ENCODE measurements around the gene SLC25A45.

SLC25A45 gene

DNA sequence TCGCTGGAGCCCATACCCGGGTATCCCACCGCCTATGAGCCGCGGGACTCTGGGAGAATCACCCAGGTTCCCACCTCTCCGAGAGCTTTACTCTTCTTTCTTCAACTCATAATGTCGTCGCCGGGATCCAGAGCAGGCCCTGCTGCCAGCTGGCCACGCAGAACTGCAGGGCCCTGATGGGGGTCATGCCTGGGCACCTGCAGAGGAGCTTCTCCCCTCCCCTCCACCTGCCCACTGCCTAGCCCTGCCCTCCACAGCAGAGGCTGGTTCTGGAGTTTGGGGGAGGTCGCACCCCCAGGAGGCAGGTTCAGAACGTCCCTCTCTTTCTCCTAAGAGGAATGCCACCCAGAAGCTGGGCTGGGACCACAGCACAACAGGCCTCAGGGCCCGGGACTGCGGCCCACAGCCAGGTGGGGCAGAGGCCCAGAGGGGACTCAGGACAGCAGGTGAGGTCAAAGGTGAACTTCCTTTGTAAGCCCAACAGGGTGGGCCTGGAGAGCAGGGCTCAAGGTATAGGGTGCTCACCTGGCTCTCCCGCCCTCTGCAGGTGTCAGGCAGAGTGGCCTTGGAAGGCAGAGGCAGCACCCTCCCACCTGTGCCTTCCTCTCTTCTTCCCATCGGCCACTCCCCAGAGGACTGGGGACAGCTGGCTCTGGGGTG lies 1.9 kb downstream of the SLC25A45 start:
- peak overlapping the region; percentile 100 for H3K27ac ChIP-seq
- POLR2A ChIA-PET (ENCODE audit: low non-redundant PET): no interaction called here
- TF ChIP-seq, protein P1, sequence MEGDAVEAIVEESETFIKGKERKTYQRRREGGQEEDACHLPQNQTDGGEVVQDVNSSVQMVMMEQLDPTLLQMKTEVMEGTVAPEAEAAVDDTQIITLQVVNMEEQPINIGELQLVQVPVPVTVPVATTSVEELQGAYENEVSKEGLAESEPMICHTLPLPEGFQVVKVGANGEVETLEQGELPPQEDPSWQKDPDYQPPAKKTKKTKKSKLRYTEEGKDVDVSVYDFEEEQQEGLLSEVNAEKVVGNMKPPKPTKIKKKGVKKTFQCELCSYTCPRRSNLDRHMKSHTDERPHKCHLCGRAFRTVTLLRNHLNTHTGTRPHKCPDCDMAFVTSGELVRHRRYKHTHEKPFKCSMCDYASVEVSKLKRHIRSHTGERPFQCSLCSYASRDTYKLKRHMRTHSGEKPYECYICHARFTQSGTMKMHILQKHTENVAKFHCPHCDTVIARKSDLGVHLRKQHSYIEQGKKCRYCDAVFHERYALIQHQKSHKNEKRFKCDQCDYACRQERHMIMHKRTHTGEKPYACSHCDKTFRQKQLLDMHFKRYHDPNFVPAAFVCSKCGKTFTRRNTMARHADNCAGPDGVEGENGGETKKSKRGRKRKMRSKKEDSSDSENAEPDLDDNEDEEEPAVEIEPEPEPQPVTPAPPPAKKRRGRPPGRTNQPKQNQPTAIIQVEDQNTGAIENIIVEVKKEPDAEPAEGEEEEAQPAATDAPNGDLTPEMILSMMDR (conservative IDR thresholded peaks at IDR 0.05; ENCODE audit: low read depth): no peak
- DNase-seq (ENCODE audit: low spot score): no peak
- CTCF ChIA-PET: interaction anchor here (0.6 to 1.1 kb wide), 2 partner anchors 28 to 138 kb away, joined by 4 read pairs; no protein-coding TSS in a partner anchor

DNA sequence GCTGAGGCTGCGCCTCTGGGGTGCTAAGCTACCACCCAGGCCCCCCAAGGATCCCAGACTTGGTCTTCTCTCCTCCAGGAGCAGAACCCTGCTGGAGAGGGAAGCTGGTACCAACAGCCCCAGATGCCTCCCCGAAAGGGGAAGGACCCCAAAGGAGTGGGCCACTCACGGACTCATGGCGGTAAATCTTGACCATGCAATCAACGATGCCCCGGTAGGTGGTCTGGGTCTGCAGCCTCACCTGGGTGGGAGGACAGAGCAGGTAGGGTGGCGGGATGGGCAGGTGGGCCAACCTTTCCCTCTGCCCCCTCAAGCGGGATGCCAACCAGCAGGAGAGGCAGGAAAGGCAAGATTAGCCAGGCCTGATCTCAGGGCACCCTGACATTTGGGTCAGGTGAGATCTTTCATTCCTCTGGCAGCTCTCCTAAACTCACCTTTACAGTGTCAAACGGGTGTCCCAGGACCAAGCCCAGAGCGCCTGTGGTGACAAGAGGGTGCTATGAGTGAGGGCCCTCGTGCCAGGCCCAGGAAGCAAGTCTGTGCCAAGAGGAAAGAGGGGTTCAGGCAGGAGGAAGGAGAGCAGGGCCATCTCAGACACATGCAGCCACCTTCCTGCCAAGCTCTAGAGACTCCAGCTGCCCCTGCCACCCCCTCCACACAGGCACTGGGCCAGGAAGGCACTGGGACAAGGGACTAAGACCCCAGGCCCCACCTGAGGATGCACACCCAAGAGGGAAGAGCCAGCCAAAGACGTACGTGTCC lies 2.6 kb downstream of the SLC25A45 start:
- TF ChIP-seq, protein P1 (conservative IDR thresholded peaks at IDR 0.05; ENCODE audit: low read depth): no peak
- DNase-seq (ENCODE audit: low spot score): no peak
- CTCF ChIA-PET: interaction anchor here (0.6 kb wide), 1 partner anchor 27 kb away, joined by 4 read pairs; no protein-coding TSS in a partner anchor
- POLR2A ChIA-PET (ENCODE audit: low non-redundant PET): no interaction called here
- H3K27ac ChIP-seq: peak overlapping the region; percentile 100

DNA sequence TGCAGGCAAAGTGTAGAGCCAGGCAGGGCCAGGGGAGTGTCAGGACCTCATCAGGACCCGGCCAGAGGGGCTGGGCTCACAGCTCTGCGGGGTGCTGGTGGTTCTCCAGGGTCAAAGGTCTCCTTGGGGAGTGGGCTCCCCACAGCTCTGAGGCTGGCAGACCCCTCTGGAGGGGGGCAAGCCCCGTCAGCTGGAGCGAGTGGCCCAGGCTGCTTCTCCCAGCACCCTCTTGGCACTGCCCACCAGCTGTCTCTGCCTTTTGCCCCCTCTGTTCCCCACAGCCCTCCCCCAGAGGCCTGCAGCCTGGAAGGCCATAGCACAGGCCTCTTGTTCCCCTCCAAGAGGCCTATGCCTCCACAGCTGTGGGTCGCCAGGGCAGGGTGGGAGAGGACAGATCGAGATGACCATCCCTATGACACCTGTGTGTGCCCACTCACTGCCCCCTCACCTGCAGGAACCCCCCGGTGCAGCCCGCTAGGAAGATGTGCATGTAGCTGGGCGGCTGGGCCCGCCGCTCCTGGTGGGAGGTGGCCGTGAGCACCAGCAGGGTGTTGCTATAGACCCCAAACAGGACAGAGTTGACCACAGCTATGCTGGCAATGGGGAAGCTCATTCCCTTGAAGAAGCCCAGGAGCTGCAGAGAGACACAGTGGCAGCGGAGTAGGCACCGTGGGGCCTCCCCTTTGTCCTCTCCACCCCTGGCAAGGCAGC lies 3.4 kb downstream of the SLC25A45 start:
- TF ChIP-seq, protein P1 (conservative IDR thresholded peaks at IDR 0.05; ENCODE audit: low read depth): no peak
- no peak for DNase-seq (ENCODE audit: low spot score)
- peak overlapping the region; percentile 100 for H3K27ac ChIP-seq
- ChIA-PET CTCF (no interaction called here), POLR2A (ENCODE audit: low non-redundant PET) (no interaction called here)

GRCh38 chr11:65378208-65378927 lies 4.1 kb downstream of the SLC25A45 start:
- ChIA-PET CTCF (no interaction called here), POLR2A (ENCODE audit: low non-redundant PET) (interaction anchor here (0.7 kb wide), 1 partner anchor 154 kb away, joined by 3 read pairs; no protein-coding TSS in a partner anchor)

DNA sequence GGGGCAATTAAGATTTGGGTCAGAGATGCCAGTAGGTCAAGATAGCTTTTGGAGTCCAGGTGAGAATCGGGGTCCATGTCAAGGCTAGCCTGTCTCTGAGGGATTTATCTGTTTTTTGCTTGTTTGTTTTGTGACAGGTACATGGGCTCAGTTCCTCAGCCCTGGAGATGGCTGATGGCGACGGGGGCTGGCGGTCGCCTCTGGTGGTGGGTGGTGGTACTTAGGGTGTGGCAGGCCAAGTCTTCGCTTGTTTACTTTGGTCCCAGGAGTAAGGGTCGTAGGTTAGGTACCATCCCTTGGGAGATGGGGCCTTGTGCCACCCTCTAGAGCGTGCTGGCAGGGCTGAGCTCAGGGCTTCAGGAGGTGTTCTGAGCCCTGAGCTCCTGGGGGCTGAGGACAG lies 4.7 kb downstream of the SLC25A45 start:
- POLR2A ChIA-PET (ENCODE audit: low non-redundant PET): interaction anchor here (0.7 kb wide), 1 partner anchor 153 kb away, joined by 3 read pairs; no protein-coding TSS in a partner anchor
- H3K27ac ChIP-seq: peak overlapping the region; percentile 100
- CTCF ChIA-PET: no interaction called here
- TF ChIP-seq, protein P1 (conservative IDR thresholded peaks at IDR 0.05; ENCODE audit: low read depth): no peak
- DNase-seq (ENCODE audit: low spot score): no peak

More at GRCh38 chr11:65378208-65378927, 4.1 kb downstream of the SLC25A45 start:
- TF ChIP-seq, protein P1 (conservative IDR thresholded peaks at IDR 0.05; ENCODE audit: low read depth): no peak
- no peak for DNase-seq (ENCODE audit: low spot score)
- H3K27ac ChIP-seq: peak overlapping the region; percentile 100

GRCh38 chr11:65377036-65377435 lies 5.4 kb downstream of the SLC25A45 start:
- H3K27ac ChIP-seq: peak overlapping the region; percentile 100
- TF ChIP-seq, protein P1 (conservative IDR thresholded peaks at IDR 0.05; ENCODE audit: low read depth): no peak
- ChIA-PET CTCF (no interaction called here), POLR2A (ENCODE audit: low non-redundant PET) (no interaction called here)
- DNase-seq (ENCODE audit: low spot score): no peak
